K562 (cell line): Measurements from ENCODE around the gene ZNF234. TPM values are rescaled to one million over a fixed set of nuclear protein-coding genes. Genes with fewer than 3 reads are reported as not detected.
A peak's percentile ranks its signal among the peaks of the same experiment; 100 is the strongest.

Source experiments
- ATAC-seq: fragments of 200-7000 bp; cut with Tn5 transposase; 3 replicates; pipeline ENCODE4 v1.9.1; 2020; ENCODE audit warnings: moderate library complexity
- BruUV-seq: library from RNA; stranded (reverse); fragments of 400-500 nt; replicated peaks from 2 replicates; lab custom pipeline; 2021; lab: Mats Ljungman, UMichigan
- CTCF ChIA-PET: fragments of 300-600 bp; formaldehyde crosslinking; extraction: SDS; loops from one replicate; lab custom pipeline; 2021; ENCODE audit warnings: low intra/inter-chr PET ratio; lab: Yijun Ruan, JAX
- POLR2A ChIA-PET: fragments of 300-600, 350-650 bp; sonication (Branson Sonifier 250); formaldehyde crosslinking; extraction: SDS; loops from one replicate; lab custom pipeline; 2021; ENCODE audit warnings: antibody characterized with exemption, inconsistent platforms; lab: Yijun Ruan, JAX
- DNase-seq, 4 experiments: peaks; one replicate each; pipeline versions ENCODE4 v3.0.0 to v3.0.0-alpha.2; 2011 to 2018; ENCODE audit warnings: low spot score in 3 of 4, mixed read lengths in 3 of 4; ENCODE audit errors: extremely low read depth in 1 of 4
- FAIRE-seq: peaks from 2 replicates; lab custom pipeline; 2011; peaks lifted over from hg19 to GRCh38; lab: Jason Lieb, UNC
- H2AFZ ChIP-seq: 2 replicates; pipeline ENCODE4 v1.6.0; 2011; ENCODE audit warnings: low read depth, low read length, control low read depth, inconsistent platforms
- H3K27ac ChIP-seq: fragments of 200-600 bp; 3 replicates; pipeline ENCODE4 v1.8.0; 2011; ENCODE audit warnings: low read depth, mild to moderate bottlenecking, control low read depth, inconsistent platforms, low read length, moderate library complexity, mixed read lengths; ENCODE audit errors: extremely low read depth
- H3K27me3 ChIP-seq, 2 experiments: fragments of 300-600 bp in 1 of 2; 2 replicates in 1 of 2; 3 replicates in 1 of 2; pipeline versions ENCODE4 v1.6.0 to v1.8.0; 2011; ENCODE audit warnings: inconsistent platforms in 2 of 2, low read length in 2 of 2, mild to moderate bottlenecking in 1 of 2, mixed read lengths in 1 of 2, moderate library complexity in 1 of 2; ENCODE audit not compliant: control insufficient read depth in 2 of 2, insufficient read depth in 2 of 2
- H3K36me3 ChIP-seq: fragments of 300-600 bp; 3 replicates; pipeline ENCODE4 v1.8.0; 2011; ENCODE audit warnings: mild to moderate bottlenecking, low read length, inconsistent platforms; ENCODE audit not compliant: control insufficient read depth, insufficient read depth
- H3K4me1 ChIP-seq, 2 experiments: fragments of 200-600 bp in 1 of 2; replicated peaks in 1 of 2; 2 replicates in 1 of 2; 3 replicates in 1 of 2; pipeline versions ENCODE4 v1.5.1 to v1.8.0; 2011; ENCODE audit warnings: inconsistent platforms in 2 of 2, low read length in 2 of 2, mild to moderate bottlenecking in 1 of 2, mixed read lengths in 1 of 2, moderate library complexity in 1 of 2; ENCODE audit not compliant: control insufficient read depth in 2 of 2, insufficient read depth in 2 of 2
- H3K4me2 ChIP-seq: 2 replicates; pipeline ENCODE4 v1.6.1; 2011; ENCODE audit warnings: low read length, control low read depth, inconsistent platforms, mixed read lengths; ENCODE audit not compliant: insufficient read depth
- H3K4me3 ChIP-seq: fragments of 200-600 bp; sonication (generic), shearing (Covaris generic); 2 replicates; pipeline ENCODE4 v1.5.1; 2016; ENCODE audit warnings: control low read depth, inconsistent platforms
- H3K79me2 ChIP-seq: fragments of 200-600 bp; 3 replicates; pipeline ENCODE4 v1.8.0; 2011; ENCODE audit warnings: low read length, inconsistent platforms; ENCODE audit not compliant: control insufficient read depth, insufficient read depth
- H3K9ac ChIP-seq, 2 experiments: 2 replicates each; pipeline versions ENCODE4 v1.6.0 to v1.6.1; 2011; ENCODE audit warnings: low read depth in 2 of 2, low read length in 2 of 2, control low read depth in 1 of 2, inconsistent platforms in 1 of 2, mild to moderate bottlenecking in 1 of 2, mixed read lengths in 1 of 2; ENCODE audit not compliant: insufficient read depth in 1 of 2
- H3K9me1 ChIP-seq: one replicate; pipeline ENCODE4 v1.6.0; 2011; ENCODE audit warnings: inconsistent platforms, mild to moderate bottlenecking, low read length, moderate library complexity; ENCODE audit not compliant: control insufficient read depth, insufficient read depth
- H3K9me3 ChIP-seq: replicated peaks from 2 replicates; pipeline ENCODE4 v1.5.1; 2011; ENCODE audit warnings: low read depth, low read length, inconsistent platforms; ENCODE audit not compliant: control insufficient read depth, insufficient read depth
- H4K20me1 ChIP-seq: replicated peaks from 2 replicates; pipeline ENCODE4 v1.6.1; 2011; ENCODE audit warnings: low read length, inconsistent platforms, mixed read lengths; ENCODE audit not compliant: control insufficient read depth, insufficient read depth
- CBX3 ChIP-seq, 2 experiments: IDR thresholded peaks; 1 replicate in 1 of 2; 2 replicates in 1 of 2; pipeline ENCODE4 v1.6.1; 2012; ENCODE audit warnings: inconsistent platforms in 2 of 2, low read length in 2 of 2, borderline replicate concordance in 1 of 2, control low read depth in 1 of 2
- CHD2 ChIP-seq: IDR thresholded peaks from 2 replicates; pipeline ENCODE4 v1.6.1; 2011; ENCODE audit warnings: low read depth, low read length
- FOXP4 ChIP-seq: sonication (generic); formaldehyde crosslinking; IDR thresholded peaks from 2 replicates; pipeline ENCODE4 v1.8.0; 2022; ENCODE audit warnings: mild to moderate bottlenecking, missing genetic modification reagents, borderline replicate concordance
- KDM4B ChIP-seq, 2 experiments: fragments of 450-650 bp in 1 of 2; sonication (generic) in 1 of 2; IDR thresholded peaks; 2 replicates each; pipeline ENCODE4 v1.6.1; 2016 to 2017; ENCODE audit warnings: borderline replicate concordance in 2 of 2, antibody characterized with exemption in 1 of 2, low read depth in 1 of 2, mild to moderate bottlenecking in 1 of 2
- MECOM ChIP-seq: fragments of 250-450 bp; sonication (Bioruptor Pico); IDR thresholded peaks from 2 replicates; pipeline ENCODE4 v1.8.0; 2022; ENCODE audit warnings: inconsistent platforms
- PRDM10 ChIP-seq: fragments of 450-650 bp; IDR thresholded peaks from 2 replicates; pipeline ENCODE4 v1.6.1; 2018; ENCODE audit not compliant: partially characterized antibody
- RBM25 ChIP-seq: fragments of 200-400 bp; formaldehyde crosslinking; IDR thresholded peaks from 2 replicates; pipeline ENCODE4 v1.6.1; 2018; ENCODE audit warnings: low read length, low read depth, moderate library complexity; ENCODE audit not compliant: severe bottlenecking
- TRIM28 ChIP-seq: fragments of 450-650 bp; IDR thresholded peaks from 2 replicates; pipeline ENCODE4 v1.6.1; 2017
- ZNF280A ChIP-seq: fragments of 450-650 bp; IDR thresholded peaks from 2 replicates; pipeline ENCODE4 v1.6.1; 2018; ENCODE audit warnings: mild to moderate bottlenecking, low read depth; ENCODE audit not compliant: partially characterized antibody
- ZNF408 ChIP-seq: fragments of 250-450 bp; sonication (Bioruptor Pico); IDR thresholded peaks from 2 replicates; pipeline ENCODE4 v1.4.0; 2020; ENCODE audit warnings: low read depth, mild to moderate bottlenecking, moderate library complexity
- ZNF75A ChIP-seq: fragments of 450-650 bp; formaldehyde crosslinking; IDR thresholded peaks from 2 replicates; pipeline ENCODE4 v1.4.0; 2020; ENCODE audit warnings: mild to moderate bottlenecking
- WGBS: fragments of 100-300 bp; shearing (Covaris generic); methylation state at CpG from one replicate; pipeline ENCODE4 v1.1.6; 2016; ENCODE audit warnings: low coverage, mixed read lengths; ENCODE audit not compliant: insufficient coverage; ENCODE audit errors: missing lambda C conversion rate; 5-methylcytosine and 5-hydroxymethylcytosine counted together
- in situ Hi-C: fragments of 300-500 bp; cut with MboI; formaldehyde crosslinking; loops from 4 replicates; pipeline ENCODE4 v1.15.0; 2018; ENCODE audit warnings: inconsistent platforms, mixed read lengths
- intact Hi-C: fragments of 100-400 bp; cut with micrococcal nuclease; formaldehyde crosslinking; loops from 2 replicates; pipeline ENCODE4 v1.14.2; 2022
- polyA plus RNA-seq, 8 experiments: library from polyadenylated mRNA; depleted of rRNA in 4 of 8; stranded (reverse) in 5 of 8; unstranded in 3 of 8; fragments of >200 nt; fragmentation: Nextera tagmentation in 2 of 8; fragmentation: Illumina TruSeq in 1 of 8; extraction: Ambion mirVana in 2 of 8; extraction: Trizol in 1 of 8; gene quantifications; 2 replicates each; pipeline versions ENCODE4 v1.2.1 to v1.2.3, GENCODE V29; 2011 to 2014; ENCODE audit warnings: inconsistent platforms in 1 of 8, missing spikeins in 1 of 8
- total RNA-seq, 7 experiments: library from RNA; depleted of rRNA in 6 of 7; stranded (reverse); fragments of >200 nt in 6 of 7; fragmentation: Illumina TruSeq in 2 of 7; extraction: Trizol in 2 of 7; gene quantifications; 2 replicates each; pipeline versions ENCODE4 v1.2.1 to v1.2.3, GENCODE V29; 2011 to 2021; ENCODE audit warnings: low replicate concordance in 1 of 7

ZNF234 gene
- total and polyA plus RNA-seq, 9 of the 15 experiments (the other 6 are each of a cell fraction or from before 2014, with no cell fraction given) = 0.82 to 2.9 (median 1.5) TPM

- TF ChIP-seq MECOM (CRISPR knock-in tag) (no peak), CHD2 (no peak), FOXP4 (CRISPR knock-in tag) (no peak), KDM4B (IDR thresholded peaks at IDR 0.05; ENCODE audit: borderline replicate concordance in 2 of 2, low read depth in 1 of 2) (no peak), ZNF408 (no peak)
- TF ChIP-seq, all 486 proteins: peak for 0
Measured at GRCh38 chr19:44151491-44151890, 10.1 kb downstream of the ZNF234 start (continued).

GRCh38 chr19:44156475-44156874 lies 15.1 kb downstream of the ZNF234 start:
- no peak overlapping the region for H3K9ac ChIP-seq
- H3K9me1 ChIP-seq = no peaks in the 10 kb centered on the region
- intact Hi-C loops (no loop called here), in situ Hi-C loops (no loop called here)
- peaks cover 8% of the 10 kb centered on the region; the same call in 2 of the 3 replicates for H3K36me3 ChIP-seq
- H3K79me2 ChIP-seq = no peaks in the 10 kb centered on the region
- TF ChIP-seq CBX3 (IDR thresholded peaks at IDR 0.05; ENCODE audit: borderline replicate concordance in 1 of 2, low read length in 2 of 2) (0 out of 3 replicates have a peak, but pooled peaks of 1 of the 2 experiments have one; percentile 35), RBM25 (peak; percentile 57), PRDM10 (no peak), ZNF280A (peak; percentile 55), ZNF75A (CRISPR knock-in tag) (peak; percentile 93), TRIM28 (peak; percentile 74; the same call in 1 of the 2 replicates)
- no peak overlapping the region for H3K4me3 ChIP-seq
- 7% methylated on average over 2 of the region's 2 CpGs for WGBS
- no peak for DNase-seq
- FAIRE-seq = peak; percentile 19
- H3K4me1 ChIP-seq = no peaks in the 10 kb centered on the region
- ATAC-seq = no peak
- no peak overlapping the region for H3K27ac ChIP-seq
- H2AFZ ChIP-seq = no peak overlapping the region
- no TSS peak for BruUV-seq
- no peak overlapping the region for H3K4me2 ChIP-seq
- ChIA-PET POLR2A (no interaction called here), CTCF (no interaction called here)
- H4K20me1 ChIP-seq = no peaks in the 10 kb centered on the region
- H3K27me3 ChIP-seq = no peaks in the 10 kb centered on the region
- peaks cover 8% of the 10 kb centered on the region for H3K9me3 ChIP-seq
